RPMI7951 (cell line): ENCODE data around the gene LDLRAD4. TPM values are rescaled to one million over a fixed set of nuclear protein-coding genes. Genes with fewer than 3 reads are reported as not detected.
"Not testable (repeated sequence)": the region's sequence is repeated elsewhere in the genome, so short reads cannot be mapped to it uniquely, and the experiment has no call there.

ENCODE experiments used
- DNase-seq: peaks from one replicate; pipeline ENCODE4 v3.0.0-alpha.2; 2012; ENCODE audit warnings: low read depth
- total RNA-seq: library from RNA; depleted of rRNA; stranded (reverse); fragments of >200 nt; shearing (Covaris generic); gene quantifications from 2 replicates; pipeline ENCODE4 v1.2.3, GENCODE V29; 2014; rRNA removed

Gene LDLRAD4
- total RNA-seq, 1 experiment from 2014 or later, result 0.24 TPM

- no peak for DNase-seq
Observed at GRCh38 chr18:13657974-13658373, 439.4 kb downstream of the LDLRAD4 start.

GRCh38 chr18:13658436-13659204 is 440.1 kb downstream of the LDLRAD4 start:
- no peak for DNase-seq

- no peak for DNase-seq
Observed at GRCh38 chr18:13660510-13660909, 441.9 kb downstream of the LDLRAD4 start.

- DNase-seq, result no peak
Observed at GRCh38 chr18:13661051-13661778, 442.7 kb downstream of the LDLRAD4 start.

GRCh38 chr18:13661779-13662256 is 443.3 kb downstream of the LDLRAD4 start:
- no peak for DNase-seq

GRCh38 chr18:13672657-13673056 is 454.1 kb downstream of the LDLRAD4 start:
- DNase-seq, result no peak

- no peak for DNase-seq
Observed at GRCh38 chr18:13676471-13676870, 457.9 kb downstream of the LDLRAD4 start.

GRCh38 chr18:13677350-13677749 is 458.8 kb downstream of the LDLRAD4 start:
- DNase-seq, result not testable (repeated sequence)

GRCh38 chr18:13680612-13681011 is 462.1 kb downstream of the LDLRAD4 start:
- no peak for DNase-seq

GRCh38 chr18:13681701-13682100 is 463.1 kb downstream of the LDLRAD4 start:
- DNase-seq, result peak; percentile 20

- no peak for DNase-seq
Observed at GRCh38 chr18:13684546-13684945, 466.0 kb downstream of the LDLRAD4 start.

GRCh38 chr18:13688191-13689136 is 469.9 kb downstream of the LDLRAD4 start:
- DNase-seq, result no peak

GRCh38 chr18:13690060-13690459 is 471.5 kb downstream of the LDLRAD4 start:
- DNase-seq, result not testable (repeated sequence)

- not testable (repeated sequence) for DNase-seq
Observed at GRCh38 chr18:13695337-13695736, 476.8 kb downstream of the LDLRAD4 start.

GRCh38 chr18:13696961-13697360 is 478.4 kb downstream of the LDLRAD4 start:
- DNase-seq, result no peak

GRCh38 chr18:13700153-13700552 is 481.6 kb downstream of the LDLRAD4 start:
- no peak for DNase-seq

Other genes with a start within 250 kb of the LDLRAD4 start
- gene CEP192, start 227.4 kb upstream of the LDLRAD4 start, total RNA-seq, result 28.1 and 32.2 TPM in 2 replicates